IMR-90 (cell line): ENCODE results near the gene LIPH. TPM values are rescaled to one million over a fixed set of nuclear protein-coding genes. Genes with fewer than 3 reads are reported as not detected.

Experiments used
- ATAC-seq: fragments of 200-7000 bp; cut with Tn5 transposase; 2 replicates; pipeline ENCODE4 v1.9.1; 2020; ENCODE audit warnings: low read depth, mild to moderate bottlenecking, moderate library complexity
- BruUV-seq: library from RNA; stranded (reverse); fragments of 400-500 nt; replicated peaks from 2 replicates; lab custom pipeline; 2021; lab: Mats Ljungman, UMichigan
- CTCF ChIA-PET: fragments of 300-600 bp; formaldehyde crosslinking; extraction: SDS; loops from one replicate; lab custom pipeline; 2021; ENCODE audit warnings: antibody characterized with exemption; lab: Yijun Ruan, JAX
- POLR2A ChIA-PET: fragments of 300-600 bp; sonication (Branson Sonifier 250); formaldehyde crosslinking; loops from one replicate; lab custom pipeline; 2022; ENCODE audit warnings: antibody characterized with exemption; ENCODE audit not compliant: unreplicated experiment; lab: Charles Lee
- DNase-seq: peaks from one replicate; pipeline ENCODE4 v3.0.0; 2013
- H2AFZ ChIP-seq: replicated peaks from 2 replicates; pipeline ENCODE3; 2013; ENCODE audit warnings: low read length, mild to moderate bottlenecking; ENCODE audit not compliant: poor library complexity
- H2AK5ac ChIP-seq: 2 replicates; pipeline ENCODE4 v1.6.1; 2013; ENCODE audit warnings: low read depth, low read length, inconsistent platforms
- H2AK9ac ChIP-seq: replicated peaks from 2 replicates; pipeline ENCODE3; 2013; ENCODE audit warnings: mild to moderate bottlenecking, low read depth, low read length, moderate library complexity; ENCODE audit not compliant: poor library complexity
- H2BK120ac ChIP-seq: 2 replicates; pipeline ENCODE4 v1.6.1; 2013; ENCODE audit warnings: low read depth, low read length, inconsistent platforms
- H2BK15ac ChIP-seq: 3 replicates; pipeline ENCODE4 v1.6.1; 2013; ENCODE audit warnings: low read depth, low read length, inconsistent platforms
- H2BK20ac ChIP-seq: 2 replicates; pipeline ENCODE4 v1.6.1; 2013; ENCODE audit warnings: low read depth, mild to moderate bottlenecking, inconsistent platforms, low read length, moderate library complexity
- H2BK5ac ChIP-seq: 2 replicates; pipeline ENCODE4 v1.6.1; 2013; ENCODE audit warnings: mild to moderate bottlenecking, low read depth, low read length, inconsistent platforms; ENCODE audit not compliant: poor library complexity, severe bottlenecking
- H3K14ac ChIP-seq: replicated peaks from 2 replicates; pipeline ENCODE4 v1.6.1; 2013; ENCODE audit warnings: low read depth, low read length, inconsistent platforms
- H3K18ac ChIP-seq: 2 replicates; pipeline ENCODE4 v1.6.1; 2013; ENCODE audit warnings: low read depth, low read length, control low read depth
- H3K23ac ChIP-seq: 2 replicates; pipeline ENCODE4 v1.6.1; 2013; ENCODE audit warnings: low read depth, low read length, inconsistent platforms
- H3K27ac ChIP-seq: 2 replicates; pipeline ENCODE4 v1.5.1; 2013; ENCODE audit warnings: mild to moderate bottlenecking, control low read depth, low read length; ENCODE audit not compliant: insufficient read depth
- H3K27me3 ChIP-seq: 2 replicates; pipeline ENCODE4 v1.6.1; 2013; ENCODE audit warnings: low read length; ENCODE audit not compliant: control insufficient read depth, insufficient read depth
- H3K36me3 ChIP-seq: 2 replicates; pipeline ENCODE4 v1.6.1; 2013; ENCODE audit warnings: low read length, mixed read lengths; ENCODE audit not compliant: control insufficient read depth, insufficient read depth
- H3K4ac ChIP-seq: 2 replicates; pipeline ENCODE4 v1.6.1; 2013; ENCODE audit warnings: low read depth, low read length, inconsistent platforms
- H3K4me1 ChIP-seq: 2 replicates; pipeline ENCODE4 v1.6.1; 2013; ENCODE audit warnings: low read length, mixed read lengths; ENCODE audit not compliant: control insufficient read depth, insufficient read depth
- H3K4me2 ChIP-seq: 2 replicates; pipeline ENCODE4 v1.6.1; 2013; ENCODE audit warnings: low read depth, mild to moderate bottlenecking, control low read depth, low read length, moderate library complexity
- H3K4me3 ChIP-seq: 2 replicates; pipeline ENCODE4 v1.5.1; 2013; ENCODE audit warnings: low read depth, mild to moderate bottlenecking, control low read depth, low read length, moderate library complexity; ENCODE audit not compliant: insufficient read depth
- H3K56ac ChIP-seq: 2 replicates; pipeline ENCODE4 v1.6.1; 2013; ENCODE audit warnings: low read length, inconsistent platforms; ENCODE audit not compliant: insufficient read depth; ENCODE audit errors: extremely low read depth
- H3K79me1 ChIP-seq, 2 experiments: 2 replicates each; pipeline ENCODE4 v1.6.1; 2013; ENCODE audit warnings: low read length in 2 of 2, inconsistent platforms in 1 of 2, low read depth in 1 of 2
- H3K9ac ChIP-seq: 2 replicates; pipeline ENCODE4 v1.6.1; 2013; ENCODE audit warnings: low read depth, low read length, control low read depth
- H3K9me1 ChIP-seq: 2 replicates; pipeline ENCODE4 v1.6.1; 2013; ENCODE audit warnings: low read length, inconsistent platforms; ENCODE audit not compliant: insufficient read depth
- H3K9me3 ChIP-seq: 2 replicates; pipeline ENCODE4 v1.6.1; 2013; ENCODE audit warnings: low read length; ENCODE audit not compliant: control insufficient read depth, insufficient read depth
- H4K20me1 ChIP-seq: 2 replicates; pipeline ENCODE4 v1.6.1; 2013; ENCODE audit warnings: low read length, inconsistent platforms; ENCODE audit not compliant: insufficient read depth
- H4K5ac ChIP-seq: 2 replicates; pipeline ENCODE4 v1.6.1; 2013; ENCODE audit warnings: mild to moderate bottlenecking, low read depth, low read length, control low read depth
- H4K8ac ChIP-seq, 2 experiments: 2 replicates each; pipeline ENCODE4 v1.6.1; 2013; ENCODE audit warnings: low read depth in 2 of 2, low read length in 2 of 2, control low read depth in 1 of 2, inconsistent platforms in 1 of 2
- H4K91ac ChIP-seq: 2 replicates; pipeline ENCODE4 v1.6.1; 2013; ENCODE audit warnings: low read depth, low read length, inconsistent platforms; ENCODE audit not compliant: insufficient read depth
- BHLHE40 ChIP-seq: fragments of 150-350 bp; IDR thresholded peaks from 2 replicates; pipeline ENCODE4 v1.6.1; 2016; ENCODE audit warnings: mild to moderate bottlenecking, low read depth, low read length
- CEBPB ChIP-seq: IDR thresholded peaks from 2 replicates; pipeline ENCODE4 v1.6.1; 2012; ENCODE audit warnings: low read depth, low read length, improper control_type of control experiment
- CHD1 ChIP-seq: IDR thresholded peaks from 2 replicates; pipeline ENCODE4 v1.6.1; 2012; ENCODE audit warnings: low read depth, low read length, improper control_type of control experiment
- CTCF ChIP-seq: conservative IDR thresholded peaks from 2 replicates; pipeline ENCODE4 v1.5.1; 2012; ENCODE audit warnings: mild to moderate bottlenecking, low read depth, low read length, improper control_type of control experiment
- FOS ChIP-seq: fragments of 150-350 bp; IDR thresholded peaks from 2 replicates; pipeline ENCODE4 v1.6.1; 2016; ENCODE audit warnings: low read depth, low read length
- MAFK ChIP-seq: IDR thresholded peaks from 2 replicates; pipeline ENCODE4 v1.6.1; 2012; ENCODE audit warnings: low read depth, low read length, improper control_type of control experiment
- MAZ ChIP-seq: IDR thresholded peaks from 2 replicates; pipeline ENCODE4 v1.6.1; 2012; ENCODE audit warnings: low read depth, mild to moderate bottlenecking, low read length, improper control_type of control experiment, moderate library complexity, borderline replicate concordance
- MXI1 ChIP-seq: IDR thresholded peaks from 2 replicates; pipeline ENCODE4 v1.6.1; 2012; ENCODE audit warnings: low read depth, mild to moderate bottlenecking, low read length, moderate library complexity, borderline replicate concordance
- NFE2L2 ChIP-seq: fragments of 150-350 bp; IDR thresholded peaks from 2 replicates; pipeline ENCODE4 v1.6.1; 2016; ENCODE audit warnings: low read depth, mild to moderate bottlenecking, low read length
- POLR2A ChIP-seq: IDR thresholded peaks from 2 replicates; pipeline ENCODE4 v1.6.1; 2012; ENCODE audit warnings: mild to moderate bottlenecking, low read depth, low read length
- RAD21 ChIP-seq: IDR thresholded peaks from 2 replicates; pipeline ENCODE4 v1.6.1; 2012; ENCODE audit warnings: low read length, improper control_type of control experiment
- RCOR1 ChIP-seq: IDR thresholded peaks from 2 replicates; pipeline ENCODE4 v1.6.1; 2012; ENCODE audit warnings: mild to moderate bottlenecking, low read length, improper control_type of control experiment; ENCODE audit not compliant: insufficient replicate concordance
- RFX5 ChIP-seq: IDR thresholded peaks from 2 replicates; pipeline ENCODE4 v1.8.0; 2012; ENCODE audit warnings: low read depth, mild to moderate bottlenecking, low read length, moderate library complexity
- SMC3 ChIP-seq: fragments of 150-350 bp; IDR thresholded peaks from 2 replicates; pipeline ENCODE4 v1.6.1; 2016; ENCODE audit warnings: low read depth, mild to moderate bottlenecking, antibody characterized with exemption, low read length, moderate library complexity
- WGBS, 2 experiments: methylation state at CpG; one replicate each; pipeline versions ENCODE4 v1.1.5 to v1.1.7; 2013; ENCODE audit warnings: missing lambda C conversion rate in 2 of 2; ENCODE audit not compliant: insufficient read length in 1 of 2; ENCODE audit errors: extremely low coverage in 2 of 2; 5-methylcytosine and 5-hydroxymethylcytosine counted together
- dilution Hi-C: fragments of 300-500 bp; cut with HindIII; formaldehyde crosslinking; loops from one replicate; pipeline ENCODE4 v1.14.3; 2018; ENCODE audit warnings: low sequenced_read_pairs; ENCODE audit not compliant: unreplicated experiment
- in situ Hi-C: fragments of 300-500 bp; cut with MboI; formaldehyde crosslinking; loops from 3 replicates; pipeline ENCODE4 v1.14.3; 2019; ENCODE audit warnings: low sequenced_read_pairs, inconsistent platforms, mixed read lengths
- intact Hi-C: fragments of 100-400 bp; cut with micrococcal nuclease; formaldehyde crosslinking; loops from 2 replicates; pipeline ENCODE4 v1.10.0; 2022
- polyA plus RNA-seq, 3 experiments: library from polyadenylated mRNA; depleted of rRNA; stranded (reverse); fragments of >200 nt; gene quantifications; 2 replicates each; pipeline ENCODE4 v1.2.3, GENCODE V29; 2012; ENCODE audit warnings: low replicate concordance in 1 of 3
- total RNA-seq: library from RNA; depleted of rRNA; stranded (reverse); fragments of >200 nt; gene quantifications from 2 replicates; pipeline ENCODE4 v1.2.3, GENCODE V29; 2012
- TF ChIP-seq, protein P1 (sequence below): fragments of 150-350 bp; IDR thresholded peaks from 2 replicates; pipeline ENCODE4 v1.6.1; 2016; ENCODE audit warnings: low read depth, mild to moderate bottlenecking, low read length, moderate library complexity, borderline replicate concordance
- TF ChIP-seq, protein P2 (sequence below): fragments of 150-350 bp; IDR thresholded peaks from 2 replicates; pipeline ENCODE4 v1.6.1; 2017; ENCODE audit warnings: mild to moderate bottlenecking, antibody characterized with exemption, low read length, low read depth

Gene LIPH
- total and polyA plus RNA-seq, 2 of the 4 experiments (the other 2 are of a cell fraction): 0.27 to 0.36 TPM

DNA sequence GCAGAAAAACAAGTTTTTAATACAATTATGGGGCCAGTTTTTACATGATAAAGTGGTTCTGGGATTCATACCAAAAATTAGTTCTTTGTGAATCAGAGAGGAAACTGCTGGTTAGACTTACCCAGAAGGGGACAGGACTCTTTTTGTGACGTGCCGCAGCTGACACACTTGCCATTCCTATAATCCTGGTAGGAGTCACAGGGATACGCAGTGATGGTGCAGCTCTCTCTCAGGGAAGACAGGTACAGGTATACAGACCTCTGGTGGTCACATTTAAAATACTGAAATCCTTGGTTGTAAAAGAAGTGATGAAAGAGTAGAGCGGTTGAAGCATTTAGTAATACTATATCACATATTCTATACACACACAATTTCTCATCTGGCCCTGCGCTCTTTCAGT is 33.4 kb downstream of the LIPH start:
- Histone ChIP-seq H3K79me1 (no peaks in the 10 kb centered on the region), H3K23ac (no peak overlapping the region), H4K91ac (no peak overlapping the region), H2AK9ac (no peak overlapping the region), H3K56ac (no peak overlapping the region), H3K27me3 (peaks cover 18% of the 10 kb centered on the region), H3K9ac (no peak overlapping the region), H3K4me1 (no peaks in the 10 kb centered on the region), H3K9me3 (no peaks in the 10 kb centered on the region), H3K4me2 (no peak overlapping the region), H2BK5ac (no peak overlapping the region), H4K5ac (no peak overlapping the region), H3K27ac (no peak overlapping the region), H3K4me3 (no peak overlapping the region), H3K18ac (no peak overlapping the region), H3K9me1 (no peaks in the 10 kb centered on the region), H3K4ac (no peak overlapping the region), H2BK15ac (no peak overlapping the region), H3K36me3 (no peaks in the 10 kb centered on the region), H2AK5ac (no peak overlapping the region), H4K8ac (no peak overlapping the region), H3K14ac (no peak overlapping the region), H2BK20ac (no peak overlapping the region), H2BK120ac (no peak overlapping the region), H4K20me1 (no peaks in the 10 kb centered on the region), H2AFZ (no peak overlapping the region)
- in situ Hi-C loops (no loop called here), dilution Hi-C loops (no loop called here), intact Hi-C loops (no loop called here)
- no peak for DNase-seq
- TF ChIP-seq NFE2L2: no peak
- TF ChIP-seq RFX5: no peak
- TF ChIP-seq MXI1: no peak
- TF ChIP-seq CTCF: no peak
- TF ChIP-seq RAD21: no peak
- TF ChIP-seq RCOR1: no peak
- no peak for TF ChIP-seq SMC3
- TF ChIP-seq BHLHE40: no peak
- no peak for TF ChIP-seq FOS
- TF ChIP-seq, protein P1, sequence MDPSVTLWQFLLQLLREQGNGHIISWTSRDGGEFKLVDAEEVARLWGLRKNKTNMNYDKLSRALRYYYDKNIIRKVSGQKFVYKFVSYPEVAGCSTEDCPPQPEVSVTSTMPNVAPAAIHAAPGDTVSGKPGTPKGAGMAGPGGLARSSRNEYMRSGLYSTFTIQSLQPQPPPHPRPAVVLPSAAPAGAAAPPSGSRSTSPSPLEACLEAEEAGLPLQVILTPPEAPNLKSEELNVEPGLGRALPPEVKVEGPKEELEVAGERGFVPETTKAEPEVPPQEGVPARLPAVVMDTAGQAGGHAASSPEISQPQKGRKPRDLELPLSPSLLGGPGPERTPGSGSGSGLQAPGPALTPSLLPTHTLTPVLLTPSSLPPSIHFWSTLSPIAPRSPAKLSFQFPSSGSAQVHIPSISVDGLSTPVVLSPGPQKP: no peak
- TF ChIP-seq MAFK: no peak
- TF ChIP-seq, protein P2, sequence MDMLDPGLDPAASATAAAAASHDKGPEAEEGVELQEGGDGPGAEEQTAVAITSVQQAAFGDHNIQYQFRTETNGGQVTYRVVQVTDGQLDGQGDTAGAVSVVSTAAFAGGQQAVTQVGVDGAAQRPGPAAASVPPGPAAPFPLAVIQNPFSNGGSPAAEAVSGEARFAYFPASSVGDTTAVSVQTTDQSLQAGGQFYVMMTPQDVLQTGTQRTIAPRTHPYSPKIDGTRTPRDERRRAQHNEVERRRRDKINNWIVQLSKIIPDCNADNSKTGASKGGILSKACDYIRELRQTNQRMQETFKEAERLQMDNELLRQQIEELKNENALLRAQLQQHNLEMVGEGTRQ: no peak
- TF ChIP-seq POLR2A: no peak
- no peak for TF ChIP-seq MAZ
- TF ChIP-seq CHD1: no peak
- no peak for TF ChIP-seq CEBPB
- no TSS peak for BruUV-seq
- ATAC-seq: no peak
- WGBS, 2 experiments: no CpG with 5 or more reads among the region's 5 CpGs
- ChIA-PET CTCF (no interaction called here), POLR2A (no interaction called here)
